ENCODE data around the gene IRS4.

GRCh38 chrX:108722561-108722960 is 13.8 kb downstream of the IRS4 start:
- no peak for TF ChIP-seq CTCF (IDR thresholded peaks at IDR 0.05; ENCODE audit: low read depth, low read length)
- TF ChIP-seq EZH2phosphoT487 (IDR thresholded peaks at IDR 0.05; ENCODE audit: low read depth), result no peak

Data from OCI-LY3 (cell line).